ENCODE measurements around the gene PSMG2.

Gene PSMG2, protein sequence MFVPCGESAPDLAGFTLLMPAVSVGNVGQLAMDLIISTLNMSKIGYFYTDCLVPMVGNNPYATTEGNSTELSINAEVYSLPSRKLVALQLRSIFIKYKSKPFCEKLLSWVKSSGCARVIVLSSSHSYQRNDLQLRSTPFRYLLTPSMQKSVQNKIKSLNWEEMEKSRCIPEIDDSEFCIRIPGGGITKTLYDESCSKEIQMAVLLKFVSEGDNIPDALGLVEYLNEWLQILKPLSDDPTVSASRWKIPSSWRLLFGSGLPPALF

DNA sequence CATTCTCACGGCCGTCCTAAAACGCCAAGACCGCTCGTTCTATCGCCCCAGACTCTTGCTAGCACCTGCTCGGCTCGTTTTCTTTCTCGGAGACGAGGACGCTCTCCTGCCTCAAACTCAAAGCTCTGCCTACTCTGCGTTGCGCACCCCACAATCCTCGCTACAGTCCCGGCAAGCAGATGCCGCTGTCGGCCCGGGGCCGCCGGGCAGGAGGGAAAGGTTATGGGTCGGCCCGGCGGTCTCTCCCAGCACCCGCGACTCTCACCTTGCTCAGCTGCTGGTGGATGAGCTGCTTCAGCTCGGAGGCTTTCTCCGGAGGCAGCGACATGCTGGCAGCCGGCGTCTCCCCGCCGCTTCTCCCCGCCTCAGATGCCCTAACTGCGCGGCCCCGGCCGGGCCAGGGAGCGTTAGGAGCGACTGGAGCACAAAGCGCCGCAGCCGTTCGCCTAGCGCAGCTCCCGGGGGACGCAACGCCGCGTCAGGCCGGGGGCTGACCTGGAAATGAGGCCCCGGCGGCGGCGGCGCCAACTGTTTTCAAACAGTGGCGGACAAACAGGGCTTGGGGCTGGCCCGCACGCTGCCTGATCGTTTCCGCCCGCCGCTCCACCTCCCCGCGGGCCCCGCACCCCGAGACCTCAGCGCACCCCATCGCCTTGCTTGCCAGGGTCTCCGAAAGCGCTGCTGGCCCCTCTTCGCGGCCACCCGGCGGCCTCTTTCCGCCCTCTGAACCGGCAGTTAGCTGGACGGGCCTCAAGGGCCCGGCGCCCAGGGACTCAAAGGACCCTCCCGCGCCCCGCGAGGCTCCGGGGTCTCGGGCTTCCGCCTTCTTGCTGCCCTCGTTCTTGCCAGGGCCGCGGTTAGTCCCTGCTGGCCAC, at the start of gene PSMG2, which contains the start of gene CEP76:
Gene PSMG2, plus strand, starts transcription at position 822 of the 875 bp plus-strand sequence. CDS start 66 bp downstream, outside the sequence.
Gene CEP76, minus strand, starts transcription at position 503 of the 875 bp plus-strand sequence. Its CDS starts 175 bp downstream, at position 328.
- DNase-seq, result peak; percentile 84 to 88

DNA sequence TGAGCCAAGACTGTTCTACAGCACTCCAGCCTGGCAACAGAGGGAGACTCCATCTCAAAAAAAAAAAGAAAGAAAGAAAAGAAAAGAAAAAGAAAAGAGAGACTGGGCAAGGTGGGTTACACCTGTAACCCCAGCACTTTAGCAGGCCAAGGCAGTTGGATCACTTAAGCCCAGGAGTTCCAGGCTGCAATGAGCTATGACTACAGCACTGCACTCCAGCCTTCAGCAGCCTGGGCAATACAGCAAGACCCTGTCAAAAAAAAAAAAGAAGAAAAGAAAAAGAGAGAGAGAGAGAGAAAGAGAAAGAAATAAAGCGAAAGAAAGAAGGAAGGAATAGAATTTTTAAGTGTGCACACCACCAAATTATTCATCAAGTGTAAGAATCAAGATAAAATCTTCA, 47.9 kb upstream of the PSMG2 start:
- no peak for DNase-seq

- DNase-seq, result no peak
Measured at GRCh38 chr18:12656605-12656937, 46.3 kb upstream of the PSMG2 start.

- DNase-seq, result peak in 1 of 2 experiments; percentile 29
Measured at GRCh38 chr18:12656938-12657683, 45.7 kb upstream of the PSMG2 start.

DNA sequence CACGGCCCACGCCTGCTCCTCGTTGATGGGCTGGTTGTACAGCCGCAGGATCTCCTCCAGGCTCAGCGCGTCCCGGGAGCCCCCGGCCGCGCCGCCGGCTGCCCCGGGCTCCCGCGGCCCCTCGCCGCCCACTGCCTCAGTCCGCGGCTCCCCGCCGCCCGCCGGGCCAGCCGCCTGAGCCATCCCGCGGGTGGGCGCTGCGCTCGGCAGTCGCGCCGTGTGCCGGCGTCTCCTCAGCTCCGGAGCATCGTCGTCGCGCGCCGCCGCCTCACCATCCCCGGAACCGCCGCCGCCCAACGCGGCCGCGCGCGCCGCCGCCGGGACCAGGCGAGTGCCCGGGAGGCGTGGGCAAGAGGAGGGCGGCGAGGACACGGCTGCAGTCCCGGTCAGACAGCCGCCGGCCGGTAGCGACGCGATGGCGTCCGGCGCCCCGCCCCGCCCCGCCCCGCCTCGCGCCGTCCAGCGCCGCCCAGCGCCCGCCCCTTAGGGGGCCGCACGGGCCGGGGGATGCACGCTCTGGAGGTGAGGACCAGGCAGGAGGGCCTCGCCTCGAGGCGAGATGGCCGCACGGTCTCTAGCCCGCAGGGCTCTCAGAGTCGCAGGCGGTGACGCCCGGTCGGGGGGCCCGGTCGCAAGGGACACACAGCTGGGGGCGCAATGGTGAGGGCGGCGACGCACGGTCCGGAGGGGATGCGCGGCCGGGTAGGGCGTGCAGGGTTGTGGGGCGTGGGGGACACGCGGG, 45.0 kb upstream of the PSMG2 start, which contains the start of gene SPIRE1:
Gene SPIRE1, minus strand, starts transcription at position 424 of the 742 bp plus-strand sequence. Its CDS starts 241 bp downstream, at position 183.
- DNase-seq, result peak; percentile 31 to 49

- peak in 1 of 2 experiments; percentile 24 for DNase-seq
Measured at GRCh38 chr18:12658426-12659138, 44.3 kb upstream of the PSMG2 start.

- DNase-seq, result peak; percentile 32 to 50
Measured at GRCh38 chr18:12659904-12660605, 42.8 kb upstream of the PSMG2 start.

GRCh38 chr18:12668041-12668440, 34.8 kb upstream of the PSMG2 start:
- no peak for DNase-seq

DNA sequence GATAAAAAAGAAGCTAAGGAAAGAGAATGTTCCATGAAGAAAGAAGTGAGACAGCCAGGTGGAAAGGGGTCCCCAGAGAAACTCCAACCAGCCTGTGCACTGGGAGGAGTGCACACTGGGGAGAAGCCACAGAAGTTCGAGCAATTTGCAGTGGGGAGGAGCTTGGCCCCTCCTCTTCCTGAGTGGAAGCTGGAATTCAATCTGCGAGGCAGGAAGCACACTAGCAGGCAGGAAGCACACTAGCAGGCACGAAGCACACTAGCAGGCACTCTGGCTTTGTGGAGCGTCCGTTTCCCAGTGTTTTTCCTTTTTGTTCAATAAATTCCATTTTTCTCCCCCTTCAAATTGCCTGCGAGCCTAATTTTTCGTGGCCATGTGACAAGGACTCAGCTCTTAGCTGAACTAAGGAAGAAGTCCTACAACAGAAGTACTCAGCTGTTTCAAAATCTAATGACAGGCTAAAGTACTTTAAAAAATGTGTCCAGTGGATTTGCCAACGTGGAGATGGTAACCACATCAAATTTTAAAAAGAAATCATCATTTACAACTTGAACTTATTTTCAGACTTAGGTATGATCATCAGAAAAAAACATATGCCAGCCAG, 23.6 kb upstream of the PSMG2 start:
- DNase-seq, result no peak

GRCh38 chr18:12686100-12686499, 16.7 kb upstream of the PSMG2 start:
- DNase-seq, result no peak

- DNase-seq, result no peak
Measured at GRCh38 chr18:12689256-12689850, 13.5 kb upstream of the PSMG2 start.

DNA sequence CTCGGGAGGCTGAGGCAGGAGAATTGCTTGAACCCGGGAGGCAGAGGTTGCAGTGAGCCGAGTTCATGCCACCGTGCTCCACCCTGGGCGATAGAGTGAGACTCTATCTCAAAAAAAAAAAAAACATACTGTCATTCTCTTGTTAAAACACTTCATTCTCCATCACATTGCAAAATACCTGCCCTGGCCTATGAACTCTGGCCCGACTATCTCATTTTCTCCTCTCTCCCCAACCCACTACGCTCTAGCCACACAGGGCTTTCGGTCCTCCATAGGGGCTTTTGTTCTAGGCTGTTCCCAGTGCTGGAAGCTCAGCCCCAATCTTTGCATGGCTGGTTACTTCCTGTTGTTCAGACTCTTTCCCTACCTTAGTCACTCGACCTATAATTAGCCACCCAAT, 10.6 kb upstream of the PSMG2 start:
- no peak for DNase-seq

- DNase-seq, result no peak
Measured at GRCh38 chr18:12694032-12694431, 8.8 kb upstream of the PSMG2 start.

- no peak for DNase-seq
Measured at GRCh38 chr18:12699747-12700146, 3.1 kb upstream of the PSMG2 start.

- no peak for DNase-seq
Measured at GRCh38 chr18:12701161-12701560, 1.7 kb upstream of the PSMG2 start.

- no peak for DNase-seq
Measured at GRCh38 chr18:12703096-12703567, 290 bp downstream of the PSMG2 start.

- peak; percentile 10 to 28 for DNase-seq
Measured at GRCh38 chr18:12703664-12704063, 822 bp downstream of the PSMG2 start.

DNA sequence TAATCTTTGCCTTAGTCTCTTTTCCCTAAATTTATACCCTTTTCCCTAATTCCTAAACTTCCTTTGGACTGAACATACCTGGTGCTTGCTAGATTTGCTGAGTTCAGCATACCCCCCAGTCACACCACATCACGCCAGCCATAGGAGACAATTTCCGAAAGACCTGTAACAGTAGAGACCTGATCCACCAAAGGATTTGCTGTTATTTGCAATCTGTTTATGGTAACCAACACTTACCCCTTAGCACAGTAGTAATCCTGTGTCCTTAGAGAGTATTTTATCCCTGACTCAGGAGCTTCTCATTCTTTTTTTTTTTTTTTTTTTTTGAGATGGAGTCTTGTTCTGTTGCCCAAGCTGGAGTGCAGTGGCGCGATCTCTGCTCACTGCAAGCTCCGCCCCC, 8.6 kb downstream of the PSMG2 start:
- DNase-seq, result no peak

GRCh38 chr18:12721495-12722275, 18.8 kb downstream of the PSMG2 start:
- DNase-seq, result no peak
